HepG2 (cell line): ENCODE data around the gene FAT1.

ENCODE experiments used
- ATF3 ChIP-seq: sonication (generic); formaldehyde crosslinking; IDR thresholded peaks from 2 replicates; pipeline ENCODE4 v1.4.0; 2020; ENCODE audit warnings: missing genetic modification reagents
- CENPX ChIP-seq: sonication (generic); formaldehyde crosslinking; IDR thresholded peaks from 2 replicates; pipeline ENCODE4 v1.9.0; 2021; ENCODE audit warnings: mild to moderate bottlenecking, missing genetic modification reagents, moderate library complexity
- CTCF ChIP-seq: sonication (generic); formaldehyde crosslinking; IDR thresholded peaks from 2 replicates; pipeline ENCODE4 v1.5.0; 2020; ENCODE audit warnings: mild to moderate bottlenecking, missing genetic modification reagents, moderate library complexity
- ETS1 ChIP-seq: sonication (generic); formaldehyde crosslinking; IDR thresholded peaks from 2 replicates; pipeline ENCODE4 v1.4.0; 2020; ENCODE audit warnings: missing genetic modification reagents
- NRL ChIP-seq: sonication (generic); formaldehyde crosslinking; IDR thresholded peaks from 2 replicates; pipeline ENCODE4 v1.5.0; 2020; ENCODE audit warnings: missing genetic modification reagents, mild to moderate bottlenecking, moderate library complexity, borderline replicate concordance
- PHF5A ChIP-seq: IDR thresholded peaks from one replicate; pipeline ENCODE4 v1.6.1; 2018; ENCODE audit warnings: low read depth, missing genetic modification reagents; ENCODE audit not compliant: unreplicated experiment
- POLR2A ChIP-seq, 2 experiments: IDR thresholded peaks; 2 replicates each; pipeline ENCODE4 v1.6.1; 2011; ENCODE audit warnings: low read depth in 2 of 2, low read length in 2 of 2, mild to moderate bottlenecking in 1 of 2, moderate library complexity in 1 of 2; ENCODE audit not compliant: insufficient read depth in 1 of 2
- PPARG ChIP-seq: conservative IDR thresholded peaks from 2 replicates; pipeline ENCODE4 v1.6.1; 2016; ENCODE audit warnings: missing biosample characterization, missing genetic modification reagents
- SALL1 ChIP-seq: sonication (generic); formaldehyde crosslinking; IDR thresholded peaks from 2 replicates; pipeline ENCODE4 v1.8.0; 2022; ENCODE audit warnings: mild to moderate bottlenecking, missing genetic modification reagents
- ZIK1 ChIP-seq: sonication (generic); formaldehyde crosslinking; IDR thresholded peaks from 2 replicates; pipeline ENCODE4 v1.5.0; 2020; ENCODE audit warnings: mild to moderate bottlenecking, low read depth, missing genetic modification reagents, borderline replicate concordance
- ZNF10 ChIP-seq: sonication (generic); formaldehyde crosslinking; IDR thresholded peaks from 2 replicates; pipeline ENCODE4 v1.4.0; 2020; ENCODE audit warnings: mild to moderate bottlenecking, low read depth, missing genetic modification reagents, borderline replicate concordance
- ZNF703 ChIP-seq: sonication (generic); formaldehyde crosslinking; IDR thresholded peaks from 2 replicates; pipeline ENCODE4 v1.5.1; 2020; ENCODE audit warnings: missing genetic modification reagents, mild to moderate bottlenecking, moderate library complexity, borderline replicate concordance
- ZNF740 ChIP-seq: sonication (generic); formaldehyde crosslinking; IDR thresholded peaks from 2 replicates; pipeline ENCODE4 v1.4.0; 2020; ENCODE audit warnings: missing genetic modification reagents

- TF ChIP-seq ATF3 (CRISPR knock-in tag) (no peak), CTCF (CRISPR knock-in tag) (no peak), CENPX (CRISPR knock-in tag) (no peak), NRL (CRISPR knock-in tag) (no peak), ZNF740 (CRISPR knock-in tag) (no peak), ZNF10 (no peak), POLR2A (IDR thresholded peaks at IDR 0.05; ENCODE audit: insufficient read depth in 1 of 2, low read depth in 2 of 2, low read length in 2 of 2) (no peak), ZIK1 (no peak), PHF5A (CRISPR knock-in tag) (no peak), SALL1 (CRISPR knock-in tag) (no peak), ETS1 (no peak), PPARG (no peak), ZNF703 (CRISPR knock-in tag) (no peak)
Observed at GRCh38 chr4:186551849-186552248, 171.8 kb downstream of the FAT1 start.
